MCF 10A (cell line): ENCODE measurements around the gene NDUFV3. TPM values are rescaled to one million over a fixed set of nuclear protein-coding genes. Genes with fewer than 3 reads are reported as not detected.
"Not testable (repeated sequence)": the region's sequence is repeated elsewhere in the genome, so short reads cannot be mapped to it uniquely, and the experiment has no call there.

Source experiments
- BruUV-seq: library from RNA; stranded (reverse); fragments of 400-500 nt; replicated peaks from 2 replicates; lab custom pipeline; 2021; lab: Mats Ljungman, UMichigan
- CTCF ChIA-PET: fragments of 300-600 bp; sonication (Branson Sonifier 250); formaldehyde crosslinking; extraction: SDS; loops from one replicate; lab custom pipeline; 2021; ENCODE audit warnings: antibody characterized with exemption, inconsistent platforms; lab: Yijun Ruan, JAX
- POLR2A ChIA-PET: fragments of 300-600, 350-650 bp; sonication (Branson Sonifier 250); formaldehyde crosslinking; extraction: SDS; loops from one replicate; lab custom pipeline; 2020; ENCODE audit warnings: antibody characterized with exemption, inconsistent platforms; lab: Yijun Ruan, JAX
- DNase-seq: peaks from one replicate; pipeline ENCODE4 v3.0.0-alpha.2; 2018; ENCODE audit not compliant: unreplicated experiment
- H3K27ac Mint-ChIP-seq: one replicate; pipeline ENCODE4 v1.8.0; 2022; ENCODE audit warnings: mild to moderate bottlenecking, low read depth, mixed read lengths; ENCODE audit not compliant: unreplicated experiment
- H3K27me3 Mint-ChIP-seq: one replicate; pipeline ENCODE4 v1.8.0; 2022; ENCODE audit warnings: mixed read lengths; ENCODE audit not compliant: insufficient read depth, unreplicated experiment
- H3K36me3 Mint-ChIP-seq: one replicate; pipeline ENCODE4 v1.8.0; 2022; ENCODE audit warnings: mild to moderate bottlenecking, moderate library complexity, mixed read lengths; ENCODE audit not compliant: insufficient read depth, unreplicated experiment
- H3K4me1 Mint-ChIP-seq: one replicate; pipeline ENCODE4 v1.8.0; 2022; ENCODE audit warnings: mixed read lengths; ENCODE audit not compliant: insufficient read depth, unreplicated experiment
- H3K4me3 Mint-ChIP-seq: one replicate; pipeline ENCODE4 v1.8.0; 2022; ENCODE audit warnings: mild to moderate bottlenecking, moderate library complexity, mixed read lengths; ENCODE audit not compliant: unreplicated experiment
- H3K9me3 Mint-ChIP-seq: one replicate; pipeline ENCODE4 v1.8.0; 2022; ENCODE audit warnings: mixed read lengths; ENCODE audit not compliant: unreplicated experiment
- intact Hi-C: fragments of 100-400 bp; cut with micrococcal nuclease; formaldehyde crosslinking; loops from 2 replicates; pipeline ENCODE4 v1.14.1; 2022
- total RNA-seq: library from RNA; stranded (reverse); gene quantifications from 2 replicates; pipeline ENCODE4 v1.2.3, GENCODE V29; 2022
- TF ChIP-seq, protein P1 (sequence below): fragments of 200-600 bp; IDR thresholded peaks from one replicate; pipeline ENCODE4 v1.8.0; 2022; ENCODE audit warnings: antibody characterized with exemption, mild to moderate bottlenecking; ENCODE audit not compliant: unreplicated experiment

The NDUFV3 gene
- total RNA-seq, 1 experiment from 2014 or later = 70.0 TPM

DNA sequence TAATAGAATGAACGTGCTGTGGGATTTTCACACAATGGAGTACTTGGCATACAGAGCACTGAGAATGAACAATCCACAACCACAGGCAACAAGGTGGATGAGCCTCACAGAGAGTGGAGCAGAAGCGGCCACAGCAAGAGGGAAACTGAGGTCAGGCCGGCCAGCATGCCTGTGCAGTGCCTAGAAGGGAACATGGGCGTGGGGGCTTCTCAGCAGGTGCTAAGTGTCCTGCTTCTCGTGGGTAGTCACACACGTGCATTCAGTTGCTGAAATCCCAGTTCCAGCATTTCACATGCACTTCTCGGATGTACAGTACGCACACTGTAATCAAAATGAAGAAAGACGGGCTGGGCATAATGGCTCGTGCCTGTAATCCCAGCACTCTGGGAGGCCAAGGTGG is 46.9 kb upstream of the NDUFV3 start:
- TF ChIP-seq, protein P1, sequence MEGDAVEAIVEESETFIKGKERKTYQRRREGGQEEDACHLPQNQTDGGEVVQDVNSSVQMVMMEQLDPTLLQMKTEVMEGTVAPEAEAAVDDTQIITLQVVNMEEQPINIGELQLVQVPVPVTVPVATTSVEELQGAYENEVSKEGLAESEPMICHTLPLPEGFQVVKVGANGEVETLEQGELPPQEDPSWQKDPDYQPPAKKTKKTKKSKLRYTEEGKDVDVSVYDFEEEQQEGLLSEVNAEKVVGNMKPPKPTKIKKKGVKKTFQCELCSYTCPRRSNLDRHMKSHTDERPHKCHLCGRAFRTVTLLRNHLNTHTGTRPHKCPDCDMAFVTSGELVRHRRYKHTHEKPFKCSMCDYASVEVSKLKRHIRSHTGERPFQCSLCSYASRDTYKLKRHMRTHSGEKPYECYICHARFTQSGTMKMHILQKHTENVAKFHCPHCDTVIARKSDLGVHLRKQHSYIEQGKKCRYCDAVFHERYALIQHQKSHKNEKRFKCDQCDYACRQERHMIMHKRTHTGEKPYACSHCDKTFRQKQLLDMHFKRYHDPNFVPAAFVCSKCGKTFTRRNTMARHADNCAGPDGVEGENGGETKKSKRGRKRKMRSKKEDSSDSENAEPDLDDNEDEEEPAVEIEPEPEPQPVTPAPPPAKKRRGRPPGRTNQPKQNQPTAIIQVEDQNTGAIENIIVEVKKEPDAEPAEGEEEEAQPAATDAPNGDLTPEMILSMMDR = no peak
- no peak for DNase-seq
- intact Hi-C loops = no loop called here
- ChIA-PET CTCF (no interaction called here), POLR2A (no interaction called here)
- BruUV-seq = no TSS peak
- Mint-ChIP-seq H3K36me3 (peaks cover 86% of the 10 kb centered on the region), H3K9me3 (no peaks in the 10 kb centered on the region), H3K4me1 (no peaks in the 10 kb centered on the region), H3K27me3 (no peaks in the 10 kb centered on the region), H3K27ac (no peak overlapping the region), H3K4me3 (no peak overlapping the region)

DNA sequence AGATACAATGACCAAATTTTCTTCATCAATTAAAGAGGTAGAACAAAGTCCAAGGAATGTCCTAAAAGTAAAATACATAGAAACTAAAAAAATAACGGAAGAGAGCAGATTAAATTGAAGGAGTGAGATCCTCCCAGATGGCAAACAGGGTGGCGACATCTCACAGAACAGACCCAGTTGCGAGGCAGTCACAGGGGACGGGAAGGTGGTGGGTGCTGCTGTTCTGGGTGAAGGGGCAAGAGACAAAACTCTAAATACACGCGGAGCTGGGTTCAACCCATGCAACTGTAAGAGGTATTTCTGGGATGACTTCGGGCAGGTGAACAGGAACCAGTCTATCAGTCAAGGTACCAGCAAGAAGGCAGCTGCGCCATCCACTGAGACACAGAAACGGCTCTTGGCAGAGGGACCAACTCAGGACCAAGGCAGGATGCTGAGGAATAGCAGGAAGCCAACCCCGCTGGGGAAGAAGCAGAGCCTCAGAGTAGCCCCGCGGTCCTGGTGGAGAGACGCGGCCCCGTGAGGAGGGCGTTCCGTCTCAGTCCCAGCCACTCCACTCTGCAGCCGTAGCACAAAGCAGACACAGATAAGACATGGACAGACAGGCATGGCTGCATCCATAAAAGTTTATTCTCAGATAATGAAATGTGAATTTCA is 45.9 kb upstream of the NDUFV3 start:
- intact Hi-C loops = no loop called here
- H3K27ac Mint-ChIP-seq = no peak overlapping the region
- no TSS peak for BruUV-seq
- CTCF ChIA-PET = no interaction called here
- POLR2A ChIA-PET = no interaction called here
- no peaks in the 10 kb centered on the region for H3K27me3 Mint-ChIP-seq
- H3K4me3 Mint-ChIP-seq = no peak overlapping the region
- peaks cover 86% of the 10 kb centered on the region for H3K36me3 Mint-ChIP-seq
- no peaks in the 10 kb centered on the region for H3K9me3 Mint-ChIP-seq
- TF ChIP-seq, protein P1 = no peak
- DNase-seq = no peak
- no peaks in the 10 kb centered on the region for H3K4me1 Mint-ChIP-seq

DNA sequence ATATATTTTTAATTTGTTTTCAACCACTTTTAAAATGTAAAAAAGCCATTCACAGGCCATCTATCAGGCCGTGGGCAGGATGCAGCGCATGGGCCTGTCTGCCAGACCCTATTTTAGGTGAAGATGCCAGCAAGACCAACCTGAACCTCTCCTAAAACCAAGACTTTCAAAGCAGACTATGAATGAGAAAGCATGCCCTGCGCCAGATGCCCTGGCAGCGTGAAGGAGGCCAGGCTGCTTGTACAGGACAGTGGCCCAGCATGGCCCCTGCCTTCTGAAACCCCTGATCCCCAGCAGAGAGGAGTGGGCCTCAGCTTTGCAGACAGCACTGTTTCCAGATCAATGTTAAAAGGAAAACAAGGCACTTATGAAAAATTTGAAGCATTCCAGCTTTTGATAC is 45.4 kb upstream of the NDUFV3 start:
- Mint-ChIP-seq H3K4me3 (no peak overlapping the region), H3K27ac (no peak overlapping the region), H3K4me1 (no peaks in the 10 kb centered on the region), H3K27me3 (no peaks in the 10 kb centered on the region), H3K36me3 (peaks cover 86% of the 10 kb centered on the region), H3K9me3 (no peaks in the 10 kb centered on the region)
- intact Hi-C loops = no loop called here
- ChIA-PET CTCF (no interaction called here), POLR2A (no interaction called here)
- BruUV-seq = no TSS peak
- TF ChIP-seq, protein P1 = no peak
- no peak for DNase-seq

DNA sequence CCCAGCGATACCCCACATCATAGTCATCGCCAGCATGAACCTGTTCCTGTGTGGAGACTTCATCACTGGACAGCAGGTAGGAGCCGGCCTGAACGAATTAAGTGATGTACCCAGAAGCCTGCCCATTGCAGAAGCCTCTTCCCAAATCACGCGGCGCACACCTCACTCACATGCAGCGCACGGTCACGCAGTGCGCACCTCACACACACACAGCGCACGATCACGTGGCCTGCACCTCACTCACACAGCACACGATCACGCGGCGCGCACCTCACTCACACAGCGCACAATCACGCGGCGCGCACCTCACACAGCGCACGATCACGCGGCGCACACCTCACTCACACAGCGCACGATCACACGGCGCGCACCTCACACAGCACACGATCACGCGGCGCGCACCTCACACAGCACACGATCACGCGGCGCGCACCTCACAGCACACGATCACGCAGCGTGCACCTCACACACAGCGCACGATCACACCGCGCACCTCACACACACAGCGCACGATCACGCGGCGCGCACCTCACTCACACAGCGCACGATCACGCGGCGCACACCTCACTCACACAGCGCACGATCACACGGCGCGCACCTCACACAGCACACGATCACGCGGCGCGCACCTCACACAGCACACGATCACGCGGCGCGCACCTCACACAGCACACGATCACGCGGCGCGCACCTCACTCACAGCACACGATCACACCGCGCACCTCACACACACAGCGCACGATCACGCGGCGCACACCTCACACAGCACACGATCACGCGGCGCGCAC is 44.8 kb upstream of the NDUFV3 start:
- H3K4me1 Mint-ChIP-seq, intact Hi-C loops, DNase-seq, H3K27me3 Mint-ChIP-seq, CTCF ChIA-PET, H3K9me3 Mint-ChIP-seq, BruUV-seq, H3K27ac Mint-ChIP-seq, POLR2A ChIA-PET, H3K4me3 Mint-ChIP-seq: not testable (repeated sequence)
- H3K36me3 Mint-ChIP-seq = peaks cover 86% of the 10 kb centered on the region
